A673 (cell line): ENCODE data around the gene FNBP1L. TPM values are rescaled to one million over a fixed set of nuclear protein-coding genes. Genes with fewer than 3 reads are reported as not detected.

Experiments used
- BruUV-seq: library from RNA; stranded (reverse); fragments of 400-500 nt; replicated peaks from 2 replicates; lab custom pipeline; 2021; lab: Mats Ljungman, UMichigan
- CTCF ChIA-PET: fragments of 300-600 bp; sonication (Branson Sonifier 250); formaldehyde crosslinking; loops from one replicate; lab custom pipeline; 2022; ENCODE audit warnings: antibody characterized with exemption; lab: Charles Lee
- POLR2A ChIA-PET: fragments of 300-600 bp; sonication (Branson Sonifier 250); formaldehyde crosslinking; loops from one replicate; lab custom pipeline; 2022; ENCODE audit warnings: antibody characterized with exemption; ENCODE audit not compliant: low non-redundant PET; lab: Charles Lee
- DNase-seq: peaks from one replicate; pipeline ENCODE4 v3.0.0-alpha.2; 2015; ENCODE audit warnings: low spot score
- H3K27ac ChIP-seq: fragments of 200-600 bp; sonication (generic); 2 replicates; pipeline ENCODE4 v1.5.1; 2016; ENCODE audit warnings: mixed run types, low read depth, mild to moderate bottlenecking, mixed read lengths, antibody characterized with exemption, low read length; ENCODE audit not compliant: poor library complexity, severe bottlenecking
- H3K27me3 ChIP-seq: fragments of 200-600 bp; sonication (generic); replicated peaks from 2 replicates; pipeline ENCODE4 v1.6.1; 2017; ENCODE audit warnings: mixed run types, low read depth, mild to moderate bottlenecking, mixed read lengths, antibody characterized with exemption, low read length; ENCODE audit not compliant: insufficient read depth, poor library complexity
- H3K36me3 ChIP-seq: fragments of 200-600 bp; sonication (generic); 2 replicates; pipeline ENCODE4 v1.6.1; 2016; ENCODE audit warnings: mixed run types, mild to moderate bottlenecking, mixed read lengths, antibody characterized with exemption, low read length; ENCODE audit not compliant: insufficient read depth, poor library complexity, severe bottlenecking
- H3K4me1 ChIP-seq: fragments of 200-600 bp; sonication (generic); 2 replicates; pipeline ENCODE4 v1.6.1; 2017; ENCODE audit warnings: mixed run types, mild to moderate bottlenecking, mixed read lengths, antibody characterized with exemption, low read length; ENCODE audit not compliant: insufficient read depth, poor library complexity, severe bottlenecking
- H3K4me3 ChIP-seq: fragments of 200-600 bp; sonication (generic); 2 replicates; pipeline ENCODE4 v1.5.1; 2016; ENCODE audit warnings: low read depth, mixed run types, mild to moderate bottlenecking, mixed read lengths, low read length; ENCODE audit not compliant: poor library complexity, severe bottlenecking
- H3K9me3 ChIP-seq: fragments of 200-600 bp; sonication (generic); 2 replicates; pipeline ENCODE4 v1.6.1; 2016; ENCODE audit warnings: mixed run types, low read depth, mild to moderate bottlenecking, mixed read lengths, antibody characterized with exemption, low read length; ENCODE audit not compliant: poor library complexity, severe bottlenecking
- EZH2 ChIP-seq: fragments of 200-600 bp; sonication (generic); IDR thresholded peaks from 2 replicates; pipeline ENCODE4 v1.6.1; 2017; ENCODE audit warnings: borderline replicate concordance, low read depth, mild to moderate bottlenecking, mixed read lengths, antibody characterized with exemption, low read length; ENCODE audit not compliant: poor library complexity, severe bottlenecking
- intact Hi-C: fragments of 100-400 bp; cut with micrococcal nuclease; formaldehyde crosslinking; loops from one replicate; pipeline ENCODE4 v1.10.0; 2022; ENCODE audit not compliant: unreplicated experiment
- total RNA-seq: library from RNA; stranded (reverse); gene quantifications from 2 replicates; pipeline ENCODE4 v1.2.3, GENCODE V29; 2021
- TF ChIP-seq, protein P1 (sequence below): fragments of 300-800, 200-600 bp; sonication (generic); conservative IDR thresholded peaks from 2 replicates; pipeline ENCODE4 v1.5.1; 2017; ENCODE audit warnings: low read depth, mild to moderate bottlenecking, antibody characterized with exemption, low read length, moderate library complexity, mixed read lengths

FNBP1L gene
- total RNA-seq, 1 experiment from 2014 or later, result 39.6 TPM

DNA sequence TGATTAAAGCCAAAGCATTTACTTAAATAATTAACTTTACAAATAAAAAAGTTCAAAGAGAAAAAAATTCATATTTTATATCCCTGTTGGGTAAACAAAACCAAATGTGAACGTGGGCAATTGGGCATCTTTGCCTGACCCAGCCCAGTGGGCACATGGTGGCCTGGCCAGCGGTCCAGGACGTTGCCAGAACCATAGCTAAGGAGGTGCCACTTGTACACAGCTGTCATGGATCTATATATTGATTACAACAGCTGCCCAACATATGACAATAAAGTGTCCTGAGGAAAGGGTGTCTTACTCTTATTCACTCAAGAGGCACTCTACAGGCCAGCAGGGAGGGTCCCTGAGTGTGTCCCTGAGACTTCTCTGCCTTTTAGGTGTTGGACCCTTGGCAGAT lies 155.2 kb downstream of the FNBP1L start:
- Histone ChIP-seq H3K4me3 (no peak overlapping the region), H3K27ac (no peak overlapping the region), H3K9me3 (no peaks in the 10 kb centered on the region), H3K36me3 (no peaks in the 10 kb centered on the region), H3K27me3 (no peaks in the 10 kb centered on the region), H3K4me1 (no peaks in the 10 kb centered on the region)
- DNase-seq, result no peak
- ChIA-PET CTCF (no interaction called here), POLR2A (no interaction called here)
- BruUV-seq, result no TSS peak
- TF ChIP-seq, protein P1, sequence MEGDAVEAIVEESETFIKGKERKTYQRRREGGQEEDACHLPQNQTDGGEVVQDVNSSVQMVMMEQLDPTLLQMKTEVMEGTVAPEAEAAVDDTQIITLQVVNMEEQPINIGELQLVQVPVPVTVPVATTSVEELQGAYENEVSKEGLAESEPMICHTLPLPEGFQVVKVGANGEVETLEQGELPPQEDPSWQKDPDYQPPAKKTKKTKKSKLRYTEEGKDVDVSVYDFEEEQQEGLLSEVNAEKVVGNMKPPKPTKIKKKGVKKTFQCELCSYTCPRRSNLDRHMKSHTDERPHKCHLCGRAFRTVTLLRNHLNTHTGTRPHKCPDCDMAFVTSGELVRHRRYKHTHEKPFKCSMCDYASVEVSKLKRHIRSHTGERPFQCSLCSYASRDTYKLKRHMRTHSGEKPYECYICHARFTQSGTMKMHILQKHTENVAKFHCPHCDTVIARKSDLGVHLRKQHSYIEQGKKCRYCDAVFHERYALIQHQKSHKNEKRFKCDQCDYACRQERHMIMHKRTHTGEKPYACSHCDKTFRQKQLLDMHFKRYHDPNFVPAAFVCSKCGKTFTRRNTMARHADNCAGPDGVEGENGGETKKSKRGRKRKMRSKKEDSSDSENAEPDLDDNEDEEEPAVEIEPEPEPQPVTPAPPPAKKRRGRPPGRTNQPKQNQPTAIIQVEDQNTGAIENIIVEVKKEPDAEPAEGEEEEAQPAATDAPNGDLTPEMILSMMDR, result no peak
- no peak for TF ChIP-seq EZH2
- intact Hi-C loops, result no loop called here

DNA sequence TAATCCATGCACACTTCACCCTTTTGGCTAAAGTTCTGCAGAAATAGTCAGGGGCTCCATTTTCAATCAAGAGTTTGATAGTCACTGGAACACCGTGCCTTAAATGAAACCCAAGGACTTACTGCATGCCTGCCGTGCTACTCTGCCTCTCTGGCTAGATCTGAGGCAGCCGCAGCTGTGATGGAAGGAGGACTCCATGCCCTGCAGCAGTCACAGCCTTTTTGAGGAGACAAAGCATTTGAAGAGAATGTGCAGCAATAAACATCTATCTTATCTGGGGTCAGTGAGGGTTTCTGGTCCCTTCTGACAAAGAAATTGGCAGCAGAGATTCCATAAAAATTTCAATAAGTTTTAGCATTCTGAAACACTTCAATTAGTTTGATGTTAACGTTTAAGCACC lies 155.7 kb downstream of the FNBP1L start:
- no peaks in the 10 kb centered on the region for H3K36me3 ChIP-seq
- no peak overlapping the region for H3K27ac ChIP-seq
- intact Hi-C loops, result no loop called here
- no TSS peak for BruUV-seq
- H3K27me3 ChIP-seq, result no peaks in the 10 kb centered on the region
- ChIA-PET CTCF (no interaction called here), POLR2A (no interaction called here)
- no peaks in the 10 kb centered on the region for H3K9me3 ChIP-seq
- no peaks in the 10 kb centered on the region for H3K4me1 ChIP-seq
- no peak overlapping the region for H3K4me3 ChIP-seq
- TF ChIP-seq EZH2, result no peak
- TF ChIP-seq, protein P1, result no peak
- no peak for DNase-seq

Other genes with a start within 250 kb of the FNBP1L start
- gene DR1, start 102.2 kb upstream of the FNBP1L start, total RNA-seq, result 71.3 and 77.2 TPM in 2 replicates
- 0.90 and 2.4 TPM in 2 replicates for gene BCAR3, start 233.7 kb downstream of the FNBP1L start, total RNA-seq